Heart left ventricle (tissue), 16 donors: Measurements from ENCODE around the gene BACE1-AS. TPM values are rescaled to one million over a fixed set of nuclear protein-coding genes. Genes with fewer than 3 reads are reported as not detected.

Experiments
- ATAC-seq, 4 donors: fragments of 200-7000 bp; cut with Tn5 transposase; one replicate each; pipeline ENCODE4 v1.9.1; 2020 to 2022; ENCODE audit warnings: moderate library complexity in 4 of 4, mild to moderate bottlenecking in 3 of 4, moderate number of reproducible peaks in 1 of 4
- DNase-seq, 5 donors: peaks; one replicate each; pipeline ENCODE4 v3.0.0-alpha.2; 2020
- H3K27ac ChIP-seq, 12 donors: fragments of 200-600 bp; sonication (generic) in 4 of 12; one replicate each; pipeline versions ENCODE4 v1.5.0 to v1.8.0; 2016 to 2022; ENCODE audit warnings: mild to moderate bottlenecking in 2 of 12
- H3K27me3 ChIP-seq, 9 donors: fragments of 200-600 bp; sonication (generic) in 2 of 9; one replicate each; pipeline versions ENCODE4 v1.5.1 to v1.8.0; 2016 to 2022; ENCODE audit warnings: mild to moderate bottlenecking in 3 of 9
- H3K36me3 ChIP-seq, 9 donors: fragments of 200-600 bp; sonication (generic) in 2 of 9; one replicate each; pipeline versions ENCODE4 v1.5.0 to v1.8.0; 2018 to 2022; ENCODE audit warnings: mild to moderate bottlenecking in 2 of 9
- H3K4me1 ChIP-seq, 12 donors: fragments of 200-600 bp; sonication (generic) in 4 of 12; one replicate each; pipeline versions ENCODE4 v1.5.0 to v1.8.0; 2016 to 2022; ENCODE audit warnings: mild to moderate bottlenecking in 3 of 12
- H3K4me3 ChIP-seq, 12 donors: fragments of 200-600 bp; sonication (generic) in 4 of 12; one replicate each; pipeline versions ENCODE4 v1.5.0 to v1.8.0; 2017 to 2022; ENCODE audit warnings: mild to moderate bottlenecking in 9 of 12, moderate library complexity in 4 of 12
- H3K9me3 ChIP-seq, 12 donors: fragments of 200-600 bp; sonication (generic) in 4 of 12; one replicate each; pipeline versions ENCODE4 v1.5.0 to v1.8.0; 2016 to 2022; ENCODE audit warnings: mild to moderate bottlenecking in 1 of 12
- POLR2A ChIP-seq, 2 donors: fragments of 450-650 bp; IDR thresholded peaks; one replicate each; pipeline ENCODE4 v1.6.1; 2017; ENCODE audit warnings: antibody characterized with exemption in 2 of 2, mild to moderate bottlenecking in 2 of 2, moderate library complexity in 2 of 2
- WGBS, 4 donors: extraction: QIAGEN DNeasy Blood & Tissue Kit in 2 of 4; methylation state at CpG; one replicate each; pipeline versions ENCODE4 v1.1.5 to v1.1.7; 2013 to 2018; 5-methylcytosine and 5-hydroxymethylcytosine counted together
- intact Hi-C, 10 donors: fragments of 100-400 bp; cut with DNase I; formaldehyde crosslinking; loops; one replicate each; pipeline versions ENCODE4 v1.11.1 to v1.14.2; 2022
- polyA plus RNA-seq, 2 donors: library from polyadenylated mRNA; stranded (reverse); fragments of 200-250 nt; gene quantifications; one replicate each; pipeline ENCODE4 v1.2.3, GENCODE V29; 2013
- total RNA-seq, 9 donors: library from RNA; depleted of rRNA in 2 of 9; stranded (reverse); fragments of >200 nt in 2 of 9; fragmentation: NEBNext Ultra II Directional in 3 of 9; extraction: Animal tissue kit (Norgen Biotek cat#: 25700) in 3 of 9; gene quantifications; one replicate each; pipeline versions ENCODE4 v1.1.0 to v1.2.4, GENCODE V29; 2016 to 2023
- TF ChIP-seq, protein P1 (sequence below), 12 donors: fragments of 200-600 bp; sonication (generic) in 4 of 12; IDR thresholded peaks; one replicate each; pipeline versions ENCODE4 v1.5.0 to v1.8.0; 2018 to 2022; ENCODE audit warnings: antibody characterized with exemption in 12 of 12, mild to moderate bottlenecking in 5 of 12
- donor health status: ischemic (EF 13 %, LVEDD 7.1; RV severe dilation, severe dysfunction).
- donor health status: healthy with polysubstance abuse.
- donor health status: DM: no; HTN: yes; CAD: no.
- donor health status: DM: no; HTN: no; CAD: no.
- donor health status: ischemic (EF 25% LVEDD 6.9; RV normal size, moderate dysfunction).
- donor health status: ischemic (EF 25% LVEDD 5.7; RV mildly dilated, moderate dysfunction).
- donor health status: healthy.
- donor health status: DM: yes; HTN: yes; CAD: no.
- donor health status: ischemic (EF 35%, LVEDD 5.7; RV mildly dilated, moderate dysfunction).
- donor health status: nonischemic (EF 11% LVEDD 7.7; RV severe dilation, severe dysfunction).
- donor health status: DM: yes; HTN: yes; CAD: no.
- donor health status: PGD.
- donor health status: ischemic (EF 29% LVEDD 5.4; RV normal size, mild dysfunction).
- donor health status: nonischemic (EF 23%, LVEDD 6.1; RV moderate dilation, normal function).

The BACE1-AS gene
- total and polyA plus RNA-seq, 11 donors: 4.2 to 16.6 (median 9.8) TPM

GRCh38 chr11:117296881-117297280, 5.7 kb downstream of the BACE1-AS start:
- Histone ChIP-seq H3K9me3 (no peaks in the 10 kb centered on the region), H3K27ac (no peak overlapping the region), H3K27me3 (no peaks in the 10 kb centered on the region), H3K4me3 (no peak overlapping the region), H3K4me1 (peaks cover 0 to 21% (median 12%) of the 10 kb centered on the region in 12 donors), H3K36me3 (peaks cover 0 to 37% (median 25%) of the 10 kb centered on the region in 9 donors)
- intact Hi-C loops: no loop called here
- ATAC-seq: no peak
- no peak for DNase-seq
- TF ChIP-seq, protein P1, sequence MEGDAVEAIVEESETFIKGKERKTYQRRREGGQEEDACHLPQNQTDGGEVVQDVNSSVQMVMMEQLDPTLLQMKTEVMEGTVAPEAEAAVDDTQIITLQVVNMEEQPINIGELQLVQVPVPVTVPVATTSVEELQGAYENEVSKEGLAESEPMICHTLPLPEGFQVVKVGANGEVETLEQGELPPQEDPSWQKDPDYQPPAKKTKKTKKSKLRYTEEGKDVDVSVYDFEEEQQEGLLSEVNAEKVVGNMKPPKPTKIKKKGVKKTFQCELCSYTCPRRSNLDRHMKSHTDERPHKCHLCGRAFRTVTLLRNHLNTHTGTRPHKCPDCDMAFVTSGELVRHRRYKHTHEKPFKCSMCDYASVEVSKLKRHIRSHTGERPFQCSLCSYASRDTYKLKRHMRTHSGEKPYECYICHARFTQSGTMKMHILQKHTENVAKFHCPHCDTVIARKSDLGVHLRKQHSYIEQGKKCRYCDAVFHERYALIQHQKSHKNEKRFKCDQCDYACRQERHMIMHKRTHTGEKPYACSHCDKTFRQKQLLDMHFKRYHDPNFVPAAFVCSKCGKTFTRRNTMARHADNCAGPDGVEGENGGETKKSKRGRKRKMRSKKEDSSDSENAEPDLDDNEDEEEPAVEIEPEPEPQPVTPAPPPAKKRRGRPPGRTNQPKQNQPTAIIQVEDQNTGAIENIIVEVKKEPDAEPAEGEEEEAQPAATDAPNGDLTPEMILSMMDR (IDR thresholded peaks at IDR 0.05): no peak
- TF ChIP-seq POLR2A (IDR thresholded peaks at IDR 0.05): no peak
- WGBS, 4 donors: 83 to 92% (median 89%) methylated on average over 6 of the region's 6 CpGs

GRCh38 chr11:117298195-117298594, 7.0 kb downstream of the BACE1-AS start:
- intact Hi-C loops: no loop called here
- WGBS, 4 donors: 92 to 98% (median 94%) methylated on average over 8 of the region's 8 CpGs
- no peaks in the 10 kb centered on the region for H3K27me3 ChIP-seq
- H3K4me1 ChIP-seq: peaks cover 0 to 21% (median 12%) of the 10 kb centered on the region in 12 donors
- TF ChIP-seq POLR2A (IDR thresholded peaks at IDR 0.05): no peak
- TF ChIP-seq, protein P1 (IDR thresholded peaks at IDR 0.05): no peak
- DNase-seq (no peak), ATAC-seq (no peak)
- H3K36me3 ChIP-seq: peaks cover 0 to 24% (median 14%) of the 10 kb centered on the region in 9 donors
- H3K9me3 ChIP-seq: no peaks in the 10 kb centered on the region
- H3K27ac ChIP-seq: no peak overlapping the region
- no peak overlapping the region for H3K4me3 ChIP-seq

DNA sequence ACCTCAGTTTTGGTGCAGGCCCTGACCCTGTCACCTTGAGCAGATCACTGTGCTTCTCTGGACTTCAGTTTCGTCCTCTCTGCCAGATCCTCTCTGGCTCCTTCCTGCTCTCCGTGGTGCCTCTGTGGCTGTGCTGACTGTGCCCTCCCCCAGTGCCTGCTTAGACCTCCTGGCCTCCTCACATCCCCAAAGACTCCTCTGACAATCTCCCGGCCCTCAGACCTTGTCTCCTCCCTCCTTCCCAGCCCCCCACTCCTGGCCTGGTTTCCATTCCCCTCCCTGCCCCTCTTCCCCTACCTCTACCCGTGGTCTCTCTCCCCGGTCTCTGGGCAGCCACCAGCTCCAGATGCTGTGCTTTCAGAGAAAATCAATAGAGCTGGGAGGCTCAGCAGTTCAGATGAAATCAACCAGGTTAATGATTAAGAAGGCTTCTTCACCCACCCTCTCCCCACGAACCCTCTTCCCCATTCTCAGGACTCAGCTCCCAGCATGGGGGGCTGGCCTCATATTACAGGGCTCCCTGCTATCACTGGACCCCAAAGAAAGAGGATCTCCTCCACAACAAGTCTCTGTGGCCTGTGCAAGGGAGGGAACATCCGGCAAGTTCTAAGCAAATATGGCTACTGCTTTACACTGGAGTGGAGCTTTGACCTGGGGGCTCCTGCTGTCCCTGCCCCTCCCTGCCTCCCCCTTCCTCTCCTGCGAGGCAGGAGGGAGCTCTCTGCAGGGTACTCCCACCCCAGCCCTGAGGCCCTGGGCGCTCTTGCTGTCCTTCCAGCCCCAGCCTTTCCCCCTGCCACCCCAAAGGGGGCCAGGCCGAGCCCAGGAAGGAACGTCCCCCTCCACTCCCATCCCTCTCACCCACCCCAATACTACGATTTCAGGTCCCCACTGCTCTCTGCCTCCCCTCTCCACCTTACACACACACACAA, 8.5 kb downstream of the BACE1-AS start:
- H3K27ac ChIP-seq: no peak overlapping the region
- no peak for TF ChIP-seq POLR2A (IDR thresholded peaks at IDR 0.05)
- TF ChIP-seq, protein P1 (IDR thresholded peaks at IDR 0.05): no peak
- H3K4me3 ChIP-seq: peak overlapping the region in 4 of 12 donors; percentile 23 to 39 (median 30)
- DNase-seq: no peak
- H3K36me3 ChIP-seq: peaks cover 0 to 12% (median 5%) of the 10 kb centered on the region in 9 donors
- 56 to 67% (median 66%) methylated on average over 11 to 12 of the region's 12 CpGs for WGBS, 4 donors
- H3K27me3 ChIP-seq: no peaks in the 10 kb centered on the region
- H3K4me1 ChIP-seq: peaks cover 0 to 27% (median 12%) of the 10 kb centered on the region in 12 donors
- intact Hi-C loops: no loop called here
- no peaks in the 10 kb centered on the region for H3K9me3 ChIP-seq
- ATAC-seq: peak in 1 of 4 donors; percentile 10

DNA sequence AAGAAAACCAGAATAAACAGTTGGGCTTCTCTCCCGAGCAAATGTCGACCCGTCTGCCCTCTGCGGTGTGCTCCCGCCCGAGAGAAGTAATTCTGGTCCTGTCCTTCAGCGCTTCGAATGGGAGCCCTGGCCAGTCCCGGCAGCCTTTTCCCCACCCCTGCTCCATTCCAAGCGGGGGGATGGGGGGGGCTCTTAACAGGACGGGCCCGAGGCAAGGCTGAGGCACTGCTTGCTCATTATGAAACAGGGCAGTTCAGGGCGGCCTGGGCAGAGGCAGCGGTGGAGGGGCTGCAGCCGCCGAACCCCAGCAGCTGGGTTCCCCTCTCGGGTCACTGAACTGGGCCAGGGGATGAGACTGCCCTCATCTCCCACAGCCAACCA, 9.1 kb downstream of the BACE1-AS start:
- WGBS, 4 donors: 31 to 44% (median 37%) methylated on average over 17 of the region's 17 CpGs
- peak in 3 of 5 donors; percentile 25 to 47 (median 46) for DNase-seq
- no peak for TF ChIP-seq POLR2A (IDR thresholded peaks at IDR 0.05)
- TF ChIP-seq, protein P1 (IDR thresholded peaks at IDR 0.05): no peak

More for the DNA sequence above, 9.1 kb downstream of the BACE1-AS start:
- H3K27ac ChIP-seq: no peak overlapping the region
- intact Hi-C loops: no loop called here
- H3K4me3 ChIP-seq: peak overlapping the region in 8 of 12 donors; percentile 5 to 40 (median 23)
- H3K9me3 ChIP-seq: no peaks in the 10 kb centered on the region
- peak in 3 of 4 donors; percentile 57 to 74 (median 59) for ATAC-seq
- H3K36me3 ChIP-seq: peaks cover 0 to 7% (median under 1%) of the 10 kb centered on the region in 9 donors
- no peaks in the 10 kb centered on the region for H3K27me3 ChIP-seq
- peaks cover 0 to 27% (median 12%) of the 10 kb centered on the region in 12 donors for H3K4me1 ChIP-seq
